HG02981 (cell line): ENCODE data around the gene LRBA.
"Not testable (repeated sequence)": the region's sequence is repeated elsewhere in the genome, so short reads cannot be mapped to it uniquely, and the experiment has no call there.

Source experiments
- ATAC-seq: cut with Tn5 transposase; IDR thresholded peaks from one replicate; pipeline ENCODE4 v1.9.1; 2021; ENCODE audit warnings: mild to moderate bottlenecking, moderate library complexity; ENCODE audit not compliant: unreplicated experiment

Gene LRBA

DNA sequence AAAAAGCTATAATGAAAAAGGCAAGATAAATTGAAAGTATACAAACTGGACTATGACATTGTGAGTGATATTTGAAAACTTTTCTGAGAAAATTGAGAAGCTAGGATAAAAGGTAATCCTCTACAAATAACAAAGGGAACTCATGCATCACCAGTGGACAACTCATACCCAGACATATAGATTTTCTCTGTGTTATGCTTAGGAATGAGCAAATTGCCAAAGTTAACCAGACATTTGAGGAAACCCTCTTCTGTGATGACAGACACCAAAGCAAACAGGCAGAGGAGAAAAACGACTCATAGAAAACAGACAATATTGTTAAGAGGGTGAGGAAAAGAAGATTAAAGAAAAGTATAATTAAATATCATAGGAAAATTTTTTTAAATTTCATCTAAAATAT lies 246.6 kb downstream of the LRBA start:
- ATAC-seq: no peak

DNA sequence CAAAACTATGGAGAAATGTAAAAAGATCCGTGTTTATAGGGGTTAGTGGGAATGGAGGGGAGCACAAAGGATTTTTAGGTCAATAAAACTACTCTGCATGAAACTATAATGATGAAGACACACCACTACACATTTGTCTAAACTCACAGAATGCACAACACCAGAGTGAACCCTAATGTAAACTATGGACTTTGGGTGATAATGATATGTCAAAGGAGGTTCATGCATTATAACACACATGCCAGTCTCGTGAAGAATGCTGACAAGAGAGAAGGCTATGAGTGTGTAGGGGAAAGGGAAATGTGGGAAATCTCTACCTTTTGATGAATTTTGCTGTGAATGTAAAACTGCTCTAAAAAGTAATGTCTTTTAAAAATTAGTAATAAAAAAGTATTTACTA lies 249.9 kb downstream of the LRBA start:
- ATAC-seq: no peak

DNA sequence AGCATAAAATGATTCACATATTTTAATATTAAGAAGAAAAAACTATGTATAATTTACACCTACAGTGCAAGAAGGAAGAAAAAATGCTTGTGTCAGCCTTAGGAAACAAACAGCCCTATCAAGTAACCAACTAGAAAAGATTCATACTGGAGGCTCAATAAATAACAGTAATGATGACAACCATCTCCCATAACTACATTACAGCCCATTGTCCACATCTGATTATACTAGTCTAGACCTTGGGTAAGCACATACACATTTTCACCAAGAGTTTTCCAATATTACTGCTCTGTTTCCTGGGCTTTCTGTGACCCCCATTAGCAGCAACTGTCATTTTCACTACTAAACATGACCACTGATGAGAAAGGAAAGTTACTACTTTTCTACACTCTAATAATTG lies 263.4 kb downstream of the LRBA start:
- no peak for ATAC-seq

DNA sequence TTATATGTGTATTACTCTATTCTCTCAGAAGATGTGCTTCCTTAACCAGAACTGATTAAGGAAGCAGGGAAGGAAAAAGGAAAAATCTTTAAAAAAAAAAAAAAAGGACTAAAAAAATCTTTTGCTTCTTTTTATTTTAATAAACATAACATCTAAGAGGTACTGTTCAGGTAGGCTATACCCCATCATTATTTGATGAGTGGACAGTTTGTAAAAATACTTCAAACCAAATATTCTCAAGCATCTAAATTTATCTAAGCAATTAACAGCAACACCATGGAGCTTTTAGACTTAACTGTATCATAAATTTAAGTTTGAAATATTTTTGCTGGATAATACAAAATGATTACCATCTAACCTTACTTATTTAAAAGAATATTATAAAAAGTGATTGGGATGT lies 264.3 kb downstream of the LRBA start:
- no peak for ATAC-seq

DNA sequence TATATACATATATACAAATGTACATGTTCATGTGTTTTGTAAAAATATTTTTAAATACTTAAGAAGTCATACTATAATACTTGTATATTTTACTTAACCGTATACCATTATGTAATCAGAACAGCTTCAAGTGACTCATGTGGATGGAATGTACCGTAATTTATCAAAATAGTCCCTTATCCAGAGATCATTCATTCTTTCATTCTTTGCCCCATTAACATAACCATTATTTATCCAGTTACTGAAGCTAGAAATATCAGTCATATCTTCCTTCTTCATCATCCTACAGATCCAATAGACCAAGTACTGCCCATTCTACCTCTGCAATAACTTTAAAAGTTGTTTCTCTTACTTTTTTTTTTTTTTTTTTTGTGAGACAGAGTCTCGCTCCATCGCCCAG lies 268.9 kb downstream of the LRBA start:
- ATAC-seq: no peak

DNA sequence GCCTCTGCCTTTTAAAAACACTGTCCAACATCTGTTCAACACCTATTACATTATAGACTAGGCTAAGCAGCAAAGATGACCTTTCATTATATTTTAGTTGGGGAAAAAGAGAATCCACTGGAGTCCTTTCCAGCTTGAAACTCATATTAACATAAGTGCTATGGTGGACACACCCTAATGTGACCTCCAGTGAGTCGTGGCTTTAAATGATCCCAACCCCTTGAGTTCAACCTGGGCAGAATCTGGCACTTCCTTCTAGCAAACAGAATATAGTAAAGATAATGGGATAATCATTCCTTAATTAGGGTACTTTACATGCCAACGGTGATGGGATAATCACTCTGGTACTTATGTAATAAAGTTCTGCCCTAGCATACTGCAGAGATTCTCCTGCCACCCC lies 270.5 kb downstream of the LRBA start:
- ATAC-seq: no peak

DNA sequence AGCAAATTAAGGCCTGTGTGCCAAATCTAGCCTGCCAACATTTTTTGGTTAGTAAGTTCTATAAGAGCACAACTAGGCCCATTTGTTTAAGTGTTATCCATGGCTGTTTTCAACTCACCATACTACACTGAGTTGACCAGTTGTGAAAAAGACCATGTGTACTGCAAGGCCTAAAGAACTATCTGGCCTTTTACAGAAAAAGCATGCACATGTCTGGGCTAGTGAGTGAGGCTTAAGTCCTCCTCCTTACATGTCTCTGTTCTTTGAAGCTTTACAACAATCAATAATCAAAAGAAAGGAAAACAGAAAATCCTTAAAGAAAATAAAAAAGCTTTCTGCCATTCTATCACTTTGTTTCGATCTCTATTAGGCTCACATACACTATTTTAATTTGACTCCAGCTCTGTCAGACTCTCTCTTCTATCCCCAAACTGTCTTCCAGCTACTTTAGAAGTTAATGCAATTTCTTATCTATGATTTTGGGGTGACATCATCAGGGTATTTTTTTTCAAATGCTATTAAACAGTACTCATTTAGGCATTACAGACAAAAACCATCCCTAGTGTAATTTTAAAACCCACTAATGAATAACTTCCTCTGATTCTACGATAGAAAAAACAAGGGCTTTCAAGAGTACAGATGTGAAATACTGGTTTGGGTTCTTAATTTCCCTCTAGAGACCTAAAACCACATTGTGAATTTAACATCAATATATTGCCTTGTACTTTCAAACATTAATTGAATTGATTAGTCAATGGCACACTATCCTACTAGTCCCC lies 271.3 kb downstream of the LRBA start:
- no peak for ATAC-seq

DNA sequence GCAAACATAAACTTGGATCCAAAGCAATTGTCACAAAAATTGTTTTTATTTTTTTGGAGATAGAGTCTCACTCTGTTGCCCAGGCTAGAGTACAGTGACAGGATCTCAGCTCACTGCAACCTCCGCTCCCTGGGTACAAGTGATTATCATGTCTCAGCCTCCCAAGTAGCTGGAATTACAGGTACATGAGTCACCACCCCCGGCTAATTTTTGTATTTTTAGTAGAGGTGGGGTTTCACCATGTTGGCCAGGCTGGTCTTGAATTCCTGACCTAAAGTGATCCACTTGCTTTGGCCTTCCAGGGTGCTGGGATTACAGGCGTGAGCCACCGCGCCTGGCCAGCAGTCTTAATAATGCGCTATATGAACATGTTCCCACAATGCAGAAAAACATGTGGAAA lies 272.2 kb downstream of the LRBA start:
- ATAC-seq: not testable (repeated sequence)

DNA sequence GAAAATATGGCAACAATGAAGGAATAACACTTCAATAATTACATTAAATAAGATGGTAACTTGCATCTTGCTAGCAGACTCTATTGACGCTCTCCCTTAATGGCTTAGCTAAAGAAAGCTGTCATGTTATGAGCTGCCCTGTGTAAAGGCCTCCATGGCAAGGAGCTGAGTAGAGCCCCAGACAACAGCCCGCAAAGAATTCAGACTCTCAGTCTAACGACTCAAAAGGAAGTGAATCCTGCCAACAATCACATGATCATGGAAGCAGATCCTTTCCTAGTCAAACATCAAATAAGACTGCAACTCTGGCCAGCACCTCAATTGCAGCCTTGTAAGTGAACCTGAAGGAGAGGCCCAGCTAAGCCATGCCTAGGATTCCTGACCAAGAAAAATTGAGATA lies 275.5 kb downstream of the LRBA start:
- no peak for ATAC-seq

DNA sequence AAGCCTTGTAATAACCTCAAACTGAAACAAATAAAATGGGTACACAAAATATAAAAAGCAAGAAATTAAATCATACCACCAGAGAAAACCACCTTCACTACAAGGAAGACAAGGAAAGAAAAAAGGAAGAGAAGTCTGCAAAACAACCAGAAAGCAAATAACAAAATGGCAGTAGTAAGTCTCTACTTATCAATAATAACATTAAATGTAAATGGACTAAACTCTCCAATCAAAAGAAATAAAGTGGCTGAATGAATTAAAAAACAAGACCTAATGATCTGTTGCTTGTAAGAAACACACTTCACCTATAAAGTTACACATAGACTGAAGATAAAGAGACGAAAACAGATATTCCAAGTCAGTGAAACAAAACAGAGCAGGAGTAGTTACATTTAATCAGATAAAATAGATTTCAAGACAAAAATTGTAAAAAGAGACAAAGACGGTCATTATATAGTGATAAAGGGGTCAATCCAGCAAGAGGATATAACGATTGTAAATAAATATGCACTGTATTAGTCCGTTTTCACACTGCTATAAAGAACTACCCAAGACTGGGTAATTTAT lies 289.0 kb downstream of the LRBA start:
- ATAC-seq: no peak

DNA sequence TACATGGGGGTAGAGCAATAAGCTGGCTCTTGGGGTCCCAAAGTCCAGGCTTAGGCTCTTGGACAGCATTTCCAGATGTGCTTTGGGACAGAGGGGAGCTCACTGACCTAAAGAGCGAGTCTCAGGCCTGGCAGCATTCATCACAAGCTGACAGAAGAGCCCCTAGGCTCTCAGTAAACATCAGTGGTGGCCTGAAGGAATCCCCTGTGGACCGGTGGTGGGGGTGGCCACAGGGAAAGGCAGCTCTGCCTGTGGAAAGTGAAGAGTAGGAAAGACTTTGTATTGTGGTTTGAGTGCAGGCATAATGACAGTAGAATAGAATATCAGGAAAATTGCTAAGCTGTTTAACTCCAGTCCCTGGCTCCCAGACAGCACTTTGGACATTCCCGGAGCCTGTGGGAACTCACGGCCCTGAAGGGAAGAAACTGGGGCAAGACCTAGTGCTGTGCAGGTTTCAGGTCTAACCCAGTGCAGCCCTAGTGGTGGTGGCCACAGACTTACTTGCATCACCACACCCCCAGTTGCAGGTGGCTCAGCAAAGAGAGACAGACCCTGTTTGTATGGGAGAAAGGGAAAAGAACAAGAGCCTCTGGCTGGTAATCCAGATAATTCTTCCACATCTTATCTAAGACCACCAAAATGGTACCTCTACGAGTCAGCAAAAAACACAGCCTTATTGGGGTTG lies 291.2 kb downstream of the LRBA start:
- no peak for ATAC-seq

DNA sequence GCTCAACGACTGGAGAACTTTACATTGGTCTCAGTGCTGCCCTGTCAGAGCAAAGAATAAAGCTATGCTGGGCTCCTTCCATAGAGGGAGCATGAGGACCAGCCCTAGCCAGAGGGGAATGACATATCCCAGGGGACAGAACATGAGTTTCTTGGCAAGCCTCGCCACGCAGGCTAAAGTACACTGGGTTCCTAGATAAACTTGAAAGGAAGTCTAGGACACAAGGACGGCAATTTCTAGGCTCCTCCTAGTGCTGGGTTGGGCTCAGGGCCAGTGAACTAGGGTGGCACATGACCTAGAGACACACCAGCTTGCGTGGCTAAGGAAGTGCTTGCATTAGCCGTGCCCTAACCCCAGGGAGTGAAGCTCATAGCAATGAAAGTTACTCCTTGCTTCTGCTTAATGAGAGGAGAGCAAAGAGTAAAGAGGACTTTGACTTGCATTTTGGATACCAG lies 292.1 kb downstream of the LRBA start:
- ATAC-seq: no peak

DNA sequence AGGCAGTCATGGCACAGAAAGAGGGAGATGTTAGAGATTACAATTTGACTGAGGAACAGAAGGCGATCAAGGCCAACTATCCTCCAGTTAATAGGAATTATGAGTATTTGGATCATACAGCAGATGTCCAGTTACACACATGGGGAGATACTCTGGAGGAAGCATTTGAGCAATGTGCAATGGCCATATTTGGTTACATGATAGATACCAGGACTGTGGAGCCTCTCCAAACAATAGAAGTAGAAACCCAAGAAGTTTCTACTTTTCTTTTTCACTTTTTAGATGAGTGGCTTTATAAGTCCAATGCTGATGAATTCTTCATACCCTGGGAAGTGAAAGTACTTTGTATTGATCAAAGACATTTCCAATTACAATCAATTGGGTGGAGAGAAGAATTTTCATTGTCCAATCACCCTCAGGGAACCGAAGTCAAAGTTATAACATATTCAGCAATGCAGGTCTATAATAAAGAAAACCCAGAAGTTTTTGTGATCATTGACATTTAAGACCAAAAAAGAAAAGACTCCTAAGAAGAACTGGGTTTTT lies 294.0 kb downstream of the LRBA start:
- ATAC-seq: no peak

DNA sequence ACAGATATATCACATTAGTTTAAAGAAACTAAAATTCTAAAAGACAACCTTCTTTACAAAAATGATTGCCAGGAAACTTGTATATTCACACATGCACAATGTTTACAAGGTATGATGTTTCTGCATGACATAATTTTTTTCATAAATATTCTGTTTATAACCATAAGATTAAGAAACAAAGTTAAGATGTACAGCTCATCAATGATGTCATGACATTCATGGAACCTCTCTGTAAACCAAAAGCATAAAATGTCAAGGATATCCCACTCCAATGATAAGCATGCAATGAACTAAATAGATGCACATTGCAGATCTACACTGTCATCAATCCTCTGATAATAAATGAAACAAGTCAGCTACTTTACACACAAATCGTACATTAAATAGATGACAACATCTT lies 297.1 kb downstream of the LRBA start:
- ATAC-seq: no peak

DNA sequence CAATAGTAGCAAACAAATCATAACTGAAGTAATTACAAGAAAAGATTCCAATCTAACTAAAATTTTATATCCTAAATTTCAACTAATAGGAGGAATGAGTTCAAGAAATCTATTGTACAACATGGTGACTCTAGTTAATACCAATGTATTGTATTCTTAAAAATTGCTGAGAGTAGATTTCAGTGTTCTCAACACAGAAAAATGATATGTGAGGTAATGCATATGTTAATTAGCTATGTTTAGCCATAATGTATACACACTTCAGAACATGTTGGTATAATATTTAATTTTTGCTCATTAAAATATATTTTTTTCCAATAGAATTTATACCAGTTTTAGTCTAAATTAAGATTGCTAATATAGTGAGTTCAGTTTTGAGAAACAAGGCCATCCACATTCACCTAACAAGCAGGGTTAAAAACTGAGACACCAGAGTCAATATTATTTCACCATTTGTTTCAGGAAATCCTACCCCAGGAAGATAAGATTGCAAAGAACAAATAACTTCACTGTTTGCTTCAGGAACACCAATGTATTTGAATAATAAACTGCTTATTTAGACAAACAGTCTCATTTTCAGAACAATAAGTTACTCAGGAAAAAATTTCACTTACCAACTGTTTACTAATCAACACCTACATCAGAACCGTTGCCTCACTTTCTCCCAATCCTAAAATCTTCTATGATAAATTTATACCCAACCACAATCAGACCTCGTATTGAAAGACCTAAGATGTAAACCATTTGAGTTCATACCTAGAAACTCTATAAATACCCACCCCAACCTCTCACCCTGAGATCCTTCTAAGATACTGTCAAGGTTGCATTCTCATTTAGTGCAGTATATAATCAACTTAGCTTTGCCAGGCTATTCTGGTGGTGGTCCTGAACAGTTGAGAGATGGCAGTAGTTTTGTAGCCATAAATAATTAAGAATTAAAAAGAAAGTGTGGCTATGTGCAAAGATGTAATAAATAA lies 300.3 kb downstream of the LRBA start:
- no peak for ATAC-seq

DNA sequence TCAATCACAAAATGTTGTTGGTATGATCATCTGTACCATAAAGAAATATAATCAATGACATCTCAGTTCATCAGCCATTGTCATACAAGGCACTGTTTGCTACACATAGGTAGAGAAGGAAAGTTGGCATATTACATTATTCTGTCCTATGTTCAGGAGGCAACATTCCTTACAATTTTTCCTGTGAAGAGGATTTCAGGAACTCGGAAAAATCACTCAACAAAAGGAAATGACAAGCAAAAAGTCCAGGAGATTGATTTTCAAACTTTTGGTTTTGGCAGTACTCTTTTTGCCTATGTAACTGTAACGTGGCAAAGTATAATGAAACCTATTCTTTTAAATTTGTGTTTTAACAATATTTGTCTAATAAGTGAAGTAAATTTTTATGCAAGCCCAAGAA lies 301.8 kb downstream of the LRBA start:
- ATAC-seq: no peak

DNA sequence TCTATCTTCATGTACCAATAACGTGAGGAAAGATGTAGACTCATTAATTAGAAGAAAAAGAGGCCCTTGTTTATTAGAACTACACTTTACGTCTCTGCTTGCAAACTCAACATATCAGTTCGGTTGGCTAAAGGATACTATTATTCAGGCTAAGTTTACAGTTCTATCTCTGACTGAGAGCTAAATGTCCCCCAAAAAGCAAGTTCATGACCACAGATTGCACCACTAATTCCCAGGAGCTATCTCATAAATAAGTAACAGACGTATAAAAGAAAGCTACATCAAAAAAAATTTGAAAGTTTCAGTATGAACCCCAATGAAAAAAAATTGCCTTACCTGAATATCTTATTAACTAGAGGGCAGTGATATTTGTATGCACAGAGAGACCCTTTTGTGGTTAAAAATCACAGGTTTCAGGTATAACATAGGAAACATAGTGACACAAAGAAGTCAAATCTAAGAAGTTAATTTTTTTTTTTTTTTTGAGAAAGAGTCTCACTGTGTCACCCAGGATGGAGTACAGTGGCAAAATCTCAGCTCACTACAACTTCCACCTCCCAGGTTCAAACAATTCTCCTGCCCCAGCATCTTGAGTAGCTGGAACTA lies 304.2 kb downstream of the LRBA start:
- peak; percentile 55 for ATAC-seq

DNA sequence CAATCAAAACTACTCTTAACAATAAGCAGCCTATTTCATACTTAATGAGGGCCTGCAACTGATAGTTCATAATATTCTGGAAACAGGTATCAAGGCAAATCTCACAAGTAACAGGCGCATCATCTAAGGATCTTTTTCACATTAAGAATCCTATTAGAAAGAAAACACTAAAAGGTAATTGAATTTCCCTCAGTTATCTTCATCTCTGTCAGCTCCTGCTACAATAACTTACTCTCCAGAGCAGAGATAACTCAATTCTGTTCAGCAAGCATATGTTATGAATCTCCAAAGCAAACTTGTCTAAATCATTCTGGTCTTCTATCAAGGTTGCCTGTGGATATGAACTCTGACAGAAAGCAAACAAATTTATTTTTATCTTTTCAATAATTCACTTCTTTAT lies 307.1 kb downstream of the LRBA start:
- ATAC-seq: no peak

DNA sequence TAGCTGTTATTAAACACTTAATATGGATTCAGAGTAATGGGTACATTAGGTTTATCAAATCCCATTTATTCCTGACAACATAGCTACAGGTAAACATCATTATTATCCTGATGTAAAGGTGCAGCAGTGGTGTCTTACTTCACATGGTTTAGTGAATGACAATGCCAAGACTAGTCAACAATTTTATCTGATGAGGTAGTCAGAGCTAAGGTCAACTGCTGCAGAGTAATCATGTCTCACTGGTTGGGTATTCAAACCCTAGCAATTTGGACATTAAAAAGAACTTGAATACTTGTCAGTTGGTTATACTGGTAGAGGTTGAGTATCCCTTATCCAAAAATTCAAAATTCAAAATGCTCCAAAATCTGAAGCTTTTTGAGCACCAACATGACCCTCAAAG lies 315.5 kb downstream of the LRBA start:
- no peak for ATAC-seq

DNA sequence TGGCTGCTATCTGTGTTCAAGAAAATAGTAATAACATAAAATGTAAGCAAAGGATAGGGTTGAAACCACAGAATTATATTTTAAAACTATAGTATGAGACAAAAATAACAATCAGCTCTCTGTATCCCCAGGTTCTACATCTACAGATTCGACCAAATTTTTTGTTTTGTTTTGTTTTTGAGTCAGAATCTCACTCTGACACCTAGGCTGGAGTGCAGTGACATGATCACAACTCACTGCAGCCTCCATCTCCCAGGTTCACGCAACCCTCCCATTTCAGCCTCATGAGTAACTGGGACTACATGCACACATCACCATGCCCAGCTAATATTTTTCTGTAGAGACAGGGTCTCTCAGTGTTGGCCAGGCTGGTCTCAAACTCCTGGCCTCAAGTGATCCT lies 319.9 kb downstream of the LRBA start:
- no peak for ATAC-seq
